GM23338 (cell line): ENCODE data around the gene CD9. TPM values are rescaled to one million over a fixed set of nuclear protein-coding genes. Genes with fewer than 3 reads are reported as not detected.

Experiments used
- ATAC-seq: fragments of 200-7000 bp; cut with Tn5 transposase; 3 replicates; pipeline ENCODE4 v1.9.1; 2020
- DNase-seq: peaks from one replicate; pipeline ENCODE4 v3.0.0-alpha.2; 2015; ENCODE audit warnings: low spot score
- H2AFZ ChIP-seq: fragments of 200-600 bp; sonication (generic); 2 replicates; pipeline ENCODE4 v1.8.0; 2016; ENCODE audit warnings: antibody characterized with exemption, mild to moderate bottlenecking, moderate library complexity
- H3F3A ChIP-seq: fragments of 200-600 bp; sonication (generic); replicated peaks from 2 replicates; pipeline ENCODE4 v1.8.0; 2017; ENCODE audit warnings: antibody characterized with exemption, mixed run types, low read depth
- H3K27ac ChIP-seq: fragments of 200-600 bp; sonication (generic); 2 replicates; pipeline ENCODE4 v1.6.1; 2016; ENCODE audit warnings: low read depth
- H3K27me3 ChIP-seq: fragments of 200-600 bp; sonication (generic); 2 replicates; pipeline ENCODE4 v1.8.0; 2016; ENCODE audit warnings: mild to moderate bottlenecking, mixed run types, moderate library complexity; ENCODE audit not compliant: insufficient read depth
- H3K36me3 ChIP-seq: fragments of 200-600 bp; sonication (generic); 2 replicates; pipeline ENCODE4 v1.8.0; 2016; ENCODE audit warnings: mild to moderate bottlenecking; ENCODE audit not compliant: insufficient read depth
- H3K4me1 ChIP-seq: fragments of 200-600 bp; sonication (generic); 2 replicates; pipeline ENCODE4 v1.8.0; 2016; ENCODE audit warnings: mild to moderate bottlenecking, moderate library complexity; ENCODE audit not compliant: insufficient read depth
- H3K4me2 ChIP-seq: fragments of 200-600 bp; sonication (generic); 2 replicates; pipeline ENCODE4 v1.7.1; 2017; ENCODE audit warnings: mixed run types
- H3K4me3 ChIP-seq: fragments of 200-600 bp; sonication (generic); 2 replicates; pipeline ENCODE4 v1.6.1; 2016; ENCODE audit warnings: mixed run types
- H3K79me2 ChIP-seq: fragments of 200-600 bp; sonication (generic); replicated peaks from 2 replicates; pipeline ENCODE4 v1.8.0; 2017; ENCODE audit warnings: mild to moderate bottlenecking; ENCODE audit not compliant: insufficient read depth
- H3K9me2 ChIP-seq: fragments of 200-600 bp; sonication (generic); 2 replicates; pipeline ENCODE4 v1.8.0; 2017; ENCODE audit not compliant: insufficient read depth
- H4K20me1 ChIP-seq: fragments of 200-600 bp; sonication (generic); replicated peaks from 2 replicates; pipeline ENCODE4 v1.8.0; 2017; ENCODE audit warnings: mild to moderate bottlenecking; ENCODE audit not compliant: insufficient read depth
- H3K27ac Mint-ChIP-seq: 2 replicates; pipeline ENCODE4 v1.8.0; 2020; ENCODE audit warnings: inconsistent platforms, mild to moderate bottlenecking, moderate library complexity, mixed read lengths
- H3K27me3 Mint-ChIP-seq: 3 replicates; pipeline ENCODE4 v1.8.0; 2022; ENCODE audit warnings: low read depth, mild to moderate bottlenecking, moderate library complexity, mixed read lengths, inconsistent platforms; ENCODE audit not compliant: insufficient read depth, poor library complexity
- H3K36me3 Mint-ChIP-seq: 3 replicates; pipeline ENCODE4 v1.8.0; 2021; ENCODE audit warnings: low read depth, mild to moderate bottlenecking, inconsistent platforms, moderate library complexity, mixed read lengths
- H3K4me1 Mint-ChIP-seq: 3 replicates; pipeline ENCODE4 v1.8.0; 2020; ENCODE audit warnings: mild to moderate bottlenecking, inconsistent platforms, mixed read lengths
- H3K4me3 Mint-ChIP-seq: 3 replicates; pipeline ENCODE4 v1.8.0; 2021; ENCODE audit warnings: moderate library complexity, mild to moderate bottlenecking, inconsistent platforms, mixed read lengths
- H3K9me3 Mint-ChIP-seq: 3 replicates; pipeline ENCODE4 v1.8.0; 2020; ENCODE audit warnings: moderate library complexity, mild to moderate bottlenecking, inconsistent platforms, mixed read lengths
- CREB1 ChIP-seq: fragments of 250-450 bp; sonication (Bioruptor Pico); IDR thresholded peaks from 2 replicates; pipeline ENCODE4 v1.5.0; 2020; ENCODE audit warnings: low read depth, mild to moderate bottlenecking, moderate library complexity
- EZH2 ChIP-seq: fragments of 200-600 bp; sonication (generic); IDR thresholded peaks from one replicate; pipeline ENCODE4 v1.8.0; 2017; ENCODE audit warnings: antibody characterized with exemption, mild to moderate bottlenecking, low read depth; ENCODE audit not compliant: unreplicated experiment
- EZH2phosphoT487 ChIP-seq: fragments of 200-600 bp; sonication (generic); IDR thresholded peaks from one replicate; pipeline ENCODE4 v1.8.1; 2018; ENCODE audit warnings: antibody characterized with exemption; ENCODE audit not compliant: unreplicated experiment
- NANOG ChIP-seq: IDR thresholded peaks from 2 replicates; pipeline ENCODE4 v1.6.1; 2016; ENCODE audit warnings: antibody characterized with exemption, borderline replicate concordance
- POLR2AphosphoS5 ChIP-seq: IDR thresholded peaks from 2 replicates; pipeline ENCODE4 v1.6.1; 2016; ENCODE audit warnings: antibody characterized with exemption, low read depth
- STAT1 ChIP-seq: IDR thresholded peaks from one replicate; pipeline ENCODE4 v1.6.1; 2016; ENCODE audit warnings: antibody characterized with exemption; ENCODE audit not compliant: unreplicated experiment
- ZNF114 ChIP-seq: fragments of 250-450 bp; sonication (Bioruptor Pico); IDR thresholded peaks from 2 replicates; pipeline ENCODE4 v1.5.0; 2020; ENCODE audit warnings: mild to moderate bottlenecking, moderate library complexity
- ZNF331 ChIP-seq: fragments of 250-450 bp; sonication (Bioruptor Pico); IDR thresholded peaks from 2 replicates; pipeline ENCODE4 v1.5.0; 2020; ENCODE audit warnings: low read depth, mild to moderate bottlenecking, moderate library complexity
- polyA plus RNA-seq: library from polyadenylated mRNA; unstranded; fragments of >200 nt; fragmentation: Nextera tagmentation; extraction: Ambion mirVana; gene quantifications from 2 replicates; pipeline ENCODE4 v1.2.1, GENCODE V29; 2016
- total RNA-seq: library from RNA; depleted of rRNA; stranded (reverse); fragments of >200 nt; shearing (Covaris generic); gene quantifications from 2 replicates; pipeline ENCODE4 v1.2.3, GENCODE V29; 2014
- TF ChIP-seq, protein P1 (sequence below): fragments of 250-450 bp; sonication (Bioruptor Pico); IDR thresholded peaks from 2 replicates; pipeline ENCODE4 v1.5.0; 2020; ENCODE audit warnings: mild to moderate bottlenecking, moderate library complexity
- TF ChIP-seq, protein P2 (sequence below), 2 experiments: fragments of 200-600 bp in 1 of 2; sonication (generic) in 1 of 2; conservative IDR thresholded peaks; 2 replicates each; pipeline versions ENCODE4 v1.5.1 to v1.6.1; 2016 to 2017; ENCODE audit warnings: antibody characterized with exemption in 2 of 2, low read depth in 2 of 2, mild to moderate bottlenecking in 2 of 2, moderate library complexity in 1 of 2

Gene CD9
- total and polyA plus RNA-seq, 2 experiments from 2014 or later: 222 to 251 TPM

DNA sequence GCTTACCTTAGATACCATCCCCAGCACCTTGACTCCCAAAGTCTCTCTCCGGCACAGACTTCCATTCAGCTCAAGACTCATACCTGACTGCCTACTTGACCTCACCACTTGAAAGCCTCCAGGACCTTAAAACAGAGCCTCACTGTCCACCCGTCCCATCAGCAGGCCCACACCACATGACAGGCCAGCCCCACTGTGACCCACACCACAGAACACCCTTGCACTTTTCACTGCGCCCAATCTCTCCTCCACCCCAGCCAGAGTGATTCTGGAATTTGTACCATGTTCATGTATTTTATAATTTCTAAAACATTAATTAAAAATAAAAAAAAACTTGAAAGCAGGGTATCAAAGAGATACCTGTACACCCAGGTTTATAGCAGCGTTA is 82.2 kb downstream of the CD9 start (continued):
- TF ChIP-seq, protein P1, sequence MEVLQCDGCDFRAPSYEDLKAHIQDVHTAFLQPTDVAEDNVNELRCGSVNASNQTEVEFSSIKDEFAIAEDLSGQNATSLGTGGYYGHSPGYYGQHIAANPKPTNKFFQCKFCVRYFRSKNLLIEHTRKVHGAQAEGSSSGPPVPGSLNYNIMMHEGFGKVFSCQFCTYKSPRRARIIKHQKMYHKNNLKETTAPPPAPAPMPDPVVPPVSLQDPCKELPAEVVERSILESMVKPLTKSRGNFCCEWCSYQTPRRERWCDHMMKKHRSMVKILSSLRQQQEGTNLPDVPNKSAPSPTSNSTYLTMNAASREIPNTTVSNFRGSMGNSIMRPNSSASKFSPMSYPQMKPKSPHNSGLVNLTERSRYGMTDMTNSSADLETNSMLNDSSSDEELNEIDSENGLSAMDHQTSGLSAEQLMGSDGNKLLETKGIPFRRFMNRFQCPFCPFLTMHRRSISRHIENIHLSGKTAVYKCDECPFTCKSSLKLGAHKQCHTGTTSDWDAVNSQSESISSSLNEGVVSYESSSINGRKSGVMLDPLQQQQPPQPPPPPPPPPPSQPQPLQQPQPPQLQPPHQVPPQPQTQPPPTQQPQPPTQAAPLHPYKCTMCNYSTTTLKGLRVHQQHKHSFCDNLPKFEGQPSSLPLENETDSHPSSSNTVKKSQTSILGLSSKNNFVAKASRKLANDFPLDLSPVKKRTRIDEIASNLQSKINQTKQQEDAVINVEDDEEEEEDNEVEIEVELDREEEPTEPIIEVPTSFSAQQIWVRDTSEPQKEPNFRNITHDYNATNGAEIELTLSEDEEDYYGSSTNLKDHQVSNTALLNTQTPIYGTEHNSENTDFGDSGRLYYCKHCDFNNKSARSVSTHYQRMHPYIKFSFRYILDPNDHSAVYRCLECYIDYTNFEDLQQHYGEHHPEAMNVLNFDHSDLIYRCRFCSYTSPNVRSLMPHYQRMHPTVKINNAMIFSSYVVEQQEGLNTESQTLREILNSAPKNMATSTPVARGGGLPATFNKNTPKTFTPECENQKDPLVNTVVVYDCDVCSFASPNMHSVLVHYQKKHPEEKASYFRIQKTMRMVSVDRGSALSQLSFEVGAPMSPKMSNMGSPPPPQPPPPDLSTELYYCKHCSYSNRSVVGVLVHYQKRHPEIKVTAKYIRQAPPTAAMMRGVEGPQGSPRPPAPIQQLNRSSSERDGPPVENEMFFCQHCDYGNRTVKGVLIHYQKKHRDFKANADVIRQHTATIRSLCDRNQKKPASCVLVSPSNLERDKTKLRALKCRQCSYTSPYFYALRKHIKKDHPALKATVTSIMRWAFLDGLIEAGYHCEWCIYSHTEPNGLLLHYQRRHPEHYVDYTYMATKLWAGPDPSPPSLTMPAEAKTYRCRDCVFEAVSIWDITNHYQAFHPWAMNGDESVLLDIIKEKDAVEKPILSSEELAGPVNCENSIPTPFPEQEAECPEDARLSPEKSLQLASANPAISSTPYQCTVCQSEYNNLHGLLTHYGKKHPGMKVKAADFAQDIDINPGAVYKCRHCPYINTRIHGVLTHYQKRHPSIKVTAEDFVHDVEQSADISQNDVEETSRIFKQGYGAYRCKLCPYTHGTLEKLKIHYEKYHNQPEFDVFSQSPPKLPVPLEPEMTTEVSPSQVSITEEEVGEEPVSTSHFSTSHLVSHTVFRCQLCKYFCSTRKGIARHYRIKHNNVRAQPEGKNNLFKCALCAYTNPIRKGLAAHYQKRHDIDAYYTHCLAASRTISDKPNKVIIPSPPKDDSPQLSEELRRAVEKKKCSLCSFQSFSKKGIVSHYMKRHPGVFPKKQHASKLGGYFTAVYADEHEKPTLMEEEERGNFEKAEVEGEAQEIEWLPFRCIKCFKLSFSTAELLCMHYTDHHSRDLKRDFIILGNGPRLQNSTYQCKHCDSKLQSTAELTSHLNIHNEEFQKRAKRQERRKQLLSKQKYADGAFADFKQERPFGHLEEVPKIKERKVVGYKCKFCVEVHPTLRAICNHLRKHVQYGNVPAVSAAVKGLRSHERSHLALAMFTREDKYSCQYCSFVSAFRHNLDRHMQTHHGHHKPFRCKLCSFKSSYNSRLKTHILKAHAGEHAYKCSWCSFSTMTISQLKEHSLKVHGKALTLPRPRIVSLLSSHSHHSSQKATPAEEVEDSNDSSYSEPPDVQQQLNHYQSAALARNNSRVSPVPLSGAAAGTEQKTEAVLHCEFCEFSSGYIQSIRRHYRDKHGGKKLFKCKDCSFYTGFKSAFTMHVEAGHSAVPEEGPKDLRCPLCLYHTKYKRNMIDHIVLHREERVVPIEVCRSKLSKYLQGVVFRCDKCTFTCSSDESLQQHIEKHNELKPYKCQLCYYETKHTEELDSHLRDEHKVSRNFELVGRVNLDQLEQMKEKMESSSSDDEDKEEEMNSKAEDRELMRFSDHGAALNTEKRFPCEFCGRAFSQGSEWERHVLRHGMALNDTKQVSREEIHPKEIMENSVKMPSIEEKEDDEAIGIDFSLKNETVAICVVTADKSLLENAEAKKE (CRISPR knock-in tag): no peak
- TF ChIP-seq ZNF331 (CRISPR knock-in tag) (no peak), CREB1 (CRISPR knock-in tag) (no peak), ZNF114 (no peak), EZH2 (no peak), NANOG (no peak)

DNA sequence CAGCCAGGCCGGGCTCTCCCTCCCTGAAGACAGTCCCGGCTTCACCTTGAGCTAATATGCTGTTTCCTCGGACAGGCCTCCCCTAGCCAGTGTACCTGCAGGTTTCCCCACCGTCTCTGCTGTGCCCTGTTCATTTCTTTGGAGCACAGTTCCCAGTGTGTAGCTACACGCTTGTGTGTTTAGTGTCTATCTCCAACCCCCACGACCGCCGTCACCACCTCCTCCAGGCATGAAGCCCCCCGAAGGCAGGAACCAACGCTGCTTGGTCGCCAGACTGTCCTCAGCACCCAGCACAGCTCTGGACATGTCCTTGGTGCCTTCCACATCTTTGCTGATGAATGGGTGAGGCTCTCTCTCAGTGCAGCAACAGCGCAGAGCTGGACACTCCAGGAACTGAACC is 84.1 kb downstream of the CD9 start:
- H3K9me3 Mint-ChIP-seq: peaks cover 4% of the 10 kb centered on the region; the same call in 1 of the 3 replicates
- H3K4me1 ChIP-seq: peaks cover 11% of the 10 kb centered on the region
- H2AFZ ChIP-seq: 0 out of 2 replicates have a peak overlapping the region, but pooled peaks have one; percentile 28
- no peak overlapping the region for H3K27ac ChIP-seq
- H3K4me2 ChIP-seq: no peak overlapping the region
- no peaks in the 10 kb centered on the region; the same call in 2 of the 3 replicates for H3K36me3 Mint-ChIP-seq
- peaks cover 18% of the 10 kb centered on the region for H3K27me3 Mint-ChIP-seq
- no peaks in the 10 kb centered on the region for H3K27me3 ChIP-seq
- H3K79me2 ChIP-seq: no peaks in the 10 kb centered on the region
- no peaks in the 10 kb centered on the region for H3F3A ChIP-seq
- no peak overlapping the region for H3K27ac Mint-ChIP-seq
- no peaks in the 10 kb centered on the region for H3K36me3 ChIP-seq
- no peaks in the 10 kb centered on the region for H4K20me1 ChIP-seq
- no peak overlapping the region for H3K4me3 Mint-ChIP-seq
- peaks cover 27% of the 10 kb centered on the region for H3K4me1 Mint-ChIP-seq
- ATAC-seq (no peak; the same call in 2 of the 3 replicates), DNase-seq (no peak)
- H3K4me3 ChIP-seq: no peak overlapping the region
- H3K9me2 ChIP-seq: no peaks in the 10 kb centered on the region
- no peak for TF ChIP-seq CREB1 (CRISPR knock-in tag)
- no peak for TF ChIP-seq ZNF331 (CRISPR knock-in tag)
- TF ChIP-seq ZNF114: no peak
- TF ChIP-seq STAT1: no peak
- TF ChIP-seq EZH2phosphoT487: no peak
- TF ChIP-seq POLR2AphosphoS5: no peak
- TF ChIP-seq NANOG: no peak
- TF ChIP-seq, protein P2, sequence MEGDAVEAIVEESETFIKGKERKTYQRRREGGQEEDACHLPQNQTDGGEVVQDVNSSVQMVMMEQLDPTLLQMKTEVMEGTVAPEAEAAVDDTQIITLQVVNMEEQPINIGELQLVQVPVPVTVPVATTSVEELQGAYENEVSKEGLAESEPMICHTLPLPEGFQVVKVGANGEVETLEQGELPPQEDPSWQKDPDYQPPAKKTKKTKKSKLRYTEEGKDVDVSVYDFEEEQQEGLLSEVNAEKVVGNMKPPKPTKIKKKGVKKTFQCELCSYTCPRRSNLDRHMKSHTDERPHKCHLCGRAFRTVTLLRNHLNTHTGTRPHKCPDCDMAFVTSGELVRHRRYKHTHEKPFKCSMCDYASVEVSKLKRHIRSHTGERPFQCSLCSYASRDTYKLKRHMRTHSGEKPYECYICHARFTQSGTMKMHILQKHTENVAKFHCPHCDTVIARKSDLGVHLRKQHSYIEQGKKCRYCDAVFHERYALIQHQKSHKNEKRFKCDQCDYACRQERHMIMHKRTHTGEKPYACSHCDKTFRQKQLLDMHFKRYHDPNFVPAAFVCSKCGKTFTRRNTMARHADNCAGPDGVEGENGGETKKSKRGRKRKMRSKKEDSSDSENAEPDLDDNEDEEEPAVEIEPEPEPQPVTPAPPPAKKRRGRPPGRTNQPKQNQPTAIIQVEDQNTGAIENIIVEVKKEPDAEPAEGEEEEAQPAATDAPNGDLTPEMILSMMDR (conservative IDR thresholded peaks at IDR 0.05; ENCODE audit: low read depth in 2 of 2): no peak
